ENCODE measurements around the gene PREX1. TPM values are rescaled to one million over a fixed set of nuclear protein-coding genes. Genes with fewer than 3 reads are reported as not detected.

Gene PREX1
- total RNA-seq, 1 donor from 2014 or later, result 19.9 TPM

- no peak for DNase-seq (ENCODE audit: low spot score)
These were observed 191.5 kb downstream of the PREX1 start for GRCh38 chr20:48636301-48636700.

- DNase-seq (ENCODE audit: low spot score), result no peak
These were observed 192.0 kb downstream of the PREX1 start for GRCh38 chr20:48635791-48636267.

GRCh38 chr20:48635361-48635760 is 192.4 kb downstream of the PREX1 start:
- no peak for DNase-seq (ENCODE audit: low spot score)

- no peak for DNase-seq (ENCODE audit: low spot score)
These were observed 193.2 kb downstream of the PREX1 start for GRCh38 chr20:48634641-48635040.

- no peak for DNase-seq (ENCODE audit: low spot score)
These were observed 194.1 kb downstream of the PREX1 start for GRCh38 chr20:48633620-48634257.

- no peak for DNase-seq (ENCODE audit: low spot score)
These were observed 194.8 kb downstream of the PREX1 start for GRCh38 chr20:48632825-48633619.

GRCh38 chr20:48632017-48632824 is 195.6 kb downstream of the PREX1 start:
- no peak for DNase-seq (ENCODE audit: low spot score)

- no peak for DNase-seq (ENCODE audit: low spot score)
These were observed 196.4 kb downstream of the PREX1 start for GRCh38 chr20:48631114-48632016.

- DNase-seq (ENCODE audit: low spot score), result no peak
These were observed 197.3 kb downstream of the PREX1 start for GRCh38 chr20:48630342-48631075.

- DNase-seq (ENCODE audit: low spot score), result no peak
These were observed 197.9 kb downstream of the PREX1 start for GRCh38 chr20:48629960-48630315.

GRCh38 chr20:48629069-48629959 is 198.5 kb downstream of the PREX1 start:
- no peak for DNase-seq (ENCODE audit: low spot score)

GRCh38 chr20:48627737-48628128 is 200.1 kb downstream of the PREX1 start:
- no peak for DNase-seq (ENCODE audit: low spot score)

GRCh38 chr20:48626938-48627736 is 200.7 kb downstream of the PREX1 start:
- DNase-seq (ENCODE audit: low spot score), result no peak

- DNase-seq (ENCODE audit: low spot score), result no peak
These were observed 201.4 kb downstream of the PREX1 start for GRCh38 chr20:48626226-48626937.

GRCh38 chr20:48625136-48625900 is 202.5 kb downstream of the PREX1 start:
- DNase-seq (ENCODE audit: low spot score), result no peak

- DNase-seq (ENCODE audit: low spot score), result no peak
These were observed 203.3 kb downstream of the PREX1 start for GRCh38 chr20:48624315-48625020.

GRCh38 chr20:48623906-48624265 is 203.9 kb downstream of the PREX1 start:
- no peak for DNase-seq (ENCODE audit: low spot score)

Measured in ureter (tissue), 1 donor.